Keratinocyte (primary cell): ENCODE measurements around the gene ZNF526. TPM values are rescaled to one million over a fixed set of nuclear protein-coding genes. Genes with fewer than 3 reads are reported as not detected.
"Not testable (repeated sequence)": the region's sequence is repeated elsewhere in the genome, so short reads cannot be mapped to it uniquely, and the experiment has no call there.

Experiments
- DNase-seq: peaks from one replicate; pipeline ENCODE4 v3.0.0-alpha.2; 2011; ENCODE audit warnings: low read depth, missing footprints, low spot score
- FAIRE-seq: peaks from 2 replicates; lab custom pipeline; 2011; peaks lifted over from hg19 to GRCh38; lab: Jason Lieb, UNC
- H2AFZ ChIP-seq: 2 replicates; pipeline ENCODE4 v1.6.0; 2012; ENCODE audit warnings: low read length, control low read depth, inconsistent platforms; ENCODE audit not compliant: control insufficient read depth
- H3K27ac ChIP-seq: 2 replicates; pipeline ENCODE4 v1.5.1; 2011; ENCODE audit warnings: low read length; ENCODE audit not compliant: control insufficient read depth, insufficient read depth
- H3K27me3 ChIP-seq: 3 replicates; pipeline ENCODE4 v1.6.0; 2011; ENCODE audit warnings: low read length; ENCODE audit not compliant: control insufficient read depth, insufficient read depth; ENCODE audit errors: extremely low read depth
- H3K36me3 ChIP-seq, 2 experiments: 2 replicates in 1 of 2; 3 replicates in 1 of 2; pipeline ENCODE4 v1.5.1; 2011; ENCODE audit warnings: low read length in 2 of 2, mild to moderate bottlenecking in 1 of 2; ENCODE audit not compliant: control insufficient read depth in 2 of 2, insufficient read depth in 2 of 2; ENCODE audit errors: extremely low read depth in 1 of 2
- H3K4me1 ChIP-seq: 3 replicates; pipeline ENCODE4 v1.5.1; 2011; ENCODE audit warnings: low read length; ENCODE audit not compliant: control insufficient read depth, insufficient read depth; ENCODE audit errors: extremely low read depth
- H3K4me2 ChIP-seq: 3 replicates; pipeline ENCODE4 v1.6.0; 2011; ENCODE audit warnings: low read depth, low read length; ENCODE audit not compliant: control insufficient read depth, insufficient read depth; ENCODE audit errors: extremely low read depth
- H3K4me3 ChIP-seq, 3 experiments: fragments of 200-600 bp in 1 of 3; sonication (generic) in 1 of 3; 2 replicates in 2 of 3; 3 replicates in 1 of 3; pipeline ENCODE4 v1.5.1; 2011 to 2016; ENCODE audit warnings: low read length in 3 of 3, mild to moderate bottlenecking in 3 of 3, control low read depth in 2 of 3, inconsistent platforms in 1 of 3, low read depth in 1 of 3, mixed read lengths in 1 of 3, mixed run types in 1 of 3, moderate library complexity in 1 of 3; ENCODE audit not compliant: control insufficient read depth in 2 of 3, insufficient read depth in 2 of 3; ENCODE audit errors: extremely low read depth in 1 of 3
- H3K79me2 ChIP-seq: 2 replicates; pipeline ENCODE4 v1.6.0; 2012; ENCODE audit warnings: low read length; ENCODE audit not compliant: control insufficient read depth, insufficient read depth
- H3K9ac ChIP-seq: 3 replicates; pipeline ENCODE4 v1.6.0; 2011; ENCODE audit warnings: low read length; ENCODE audit not compliant: control insufficient read depth, insufficient read depth; ENCODE audit errors: extremely low read depth
- H3K9me1 ChIP-seq: 3 replicates; pipeline ENCODE4 v1.6.0; 2011; ENCODE audit warnings: low read length; ENCODE audit not compliant: control insufficient read depth, insufficient read depth; ENCODE audit errors: extremely low read depth
- H3K9me3 ChIP-seq: 2 replicates; pipeline ENCODE4 v1.5.1; 2012; ENCODE audit warnings: low read depth, low read length; ENCODE audit not compliant: control insufficient read depth
- H4K20me1 ChIP-seq: 3 replicates; pipeline ENCODE4 v1.6.0; 2011; ENCODE audit warnings: low read length; ENCODE audit not compliant: control insufficient read depth, insufficient read depth; ENCODE audit errors: extremely low read depth
- dilution Hi-C: fragments of 300-500 bp; cut with MboI; formaldehyde crosslinking; loops from one replicate; pipeline ENCODE4 v1.7.0; 2020; ENCODE audit warnings: low sequenced_read_pairs; ENCODE audit not compliant: extremely low pct_ligation_motif_present
- polyA plus RNA-seq, 5 experiments: library from polyadenylated mRNA; depleted of rRNA in 3 of 5; stranded (reverse) in 3 of 5; stranded (forward) in 1 of 5; unstranded in 1 of 5; fragments of >200 nt; gene quantifications; 1 replicate in 1 of 5; 2 replicates in 3 of 5; 3 replicates in 1 of 5; pipeline versions ENCODE4 v1.2.1 to v1.2.3, GENCODE V29; 2011 to 2012; ENCODE audit warnings: missing spikeins in 2 of 5, low read depth in 1 of 5, low replicate concordance in 1 of 5
- TF ChIP-seq, protein P1 (sequence below), 3 experiments: IDR thresholded peaks in 1 of 3; conservative IDR thresholded peaks in 1 of 3; optimal IDR thresholded peaks in 1 of 3; 2 replicates in 2 of 3; 3 replicates in 1 of 3; pipeline versions ENCODE3 to v1.5.1; 2011; ENCODE audit warnings: low read length in 3 of 3, mild to moderate bottlenecking in 3 of 3, moderate library complexity in 2 of 3, control low read depth in 1 of 3, inconsistent platforms in 1 of 3; ENCODE audit not compliant: insufficient read depth in 2 of 3; ENCODE audit errors: extremely low read depth in 1 of 3

ZNF526 gene
- polyA plus RNA-seq, 1 donor (not counting 4 experiments of a cell fraction or from before 2014, with no cell fraction given) = 5.4 TPM

- H2AFZ ChIP-seq = no peak overlapping the region
- dilution Hi-C loops = no loop called here
- H3K36me3 ChIP-seq = no peaks in the 10 kb centered on the region
- H3K9me3 ChIP-seq = no peaks in the 10 kb centered on the region
- no peak for FAIRE-seq
- no peak overlapping the region for H3K4me3 ChIP-seq
- TF ChIP-seq, protein P1, sequence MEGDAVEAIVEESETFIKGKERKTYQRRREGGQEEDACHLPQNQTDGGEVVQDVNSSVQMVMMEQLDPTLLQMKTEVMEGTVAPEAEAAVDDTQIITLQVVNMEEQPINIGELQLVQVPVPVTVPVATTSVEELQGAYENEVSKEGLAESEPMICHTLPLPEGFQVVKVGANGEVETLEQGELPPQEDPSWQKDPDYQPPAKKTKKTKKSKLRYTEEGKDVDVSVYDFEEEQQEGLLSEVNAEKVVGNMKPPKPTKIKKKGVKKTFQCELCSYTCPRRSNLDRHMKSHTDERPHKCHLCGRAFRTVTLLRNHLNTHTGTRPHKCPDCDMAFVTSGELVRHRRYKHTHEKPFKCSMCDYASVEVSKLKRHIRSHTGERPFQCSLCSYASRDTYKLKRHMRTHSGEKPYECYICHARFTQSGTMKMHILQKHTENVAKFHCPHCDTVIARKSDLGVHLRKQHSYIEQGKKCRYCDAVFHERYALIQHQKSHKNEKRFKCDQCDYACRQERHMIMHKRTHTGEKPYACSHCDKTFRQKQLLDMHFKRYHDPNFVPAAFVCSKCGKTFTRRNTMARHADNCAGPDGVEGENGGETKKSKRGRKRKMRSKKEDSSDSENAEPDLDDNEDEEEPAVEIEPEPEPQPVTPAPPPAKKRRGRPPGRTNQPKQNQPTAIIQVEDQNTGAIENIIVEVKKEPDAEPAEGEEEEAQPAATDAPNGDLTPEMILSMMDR (optimal IDR thresholded peaks at IDR 0.05 in 1 of 3, IDR thresholded peaks at IDR 0.05 in 1 of 3, conservative IDR thresholded peaks at IDR 0.05 in 1 of 3; ENCODE audit: extremely low read depth in 1 of 3, insufficient read depth in 2 of 3, low read length in 3 of 3) = no peak
- no peaks in the 10 kb centered on the region for H3K79me2 ChIP-seq
- H3K27me3 ChIP-seq = no peaks in the 10 kb centered on the region
- H3K27ac ChIP-seq = no peak overlapping the region
- no peak overlapping the region for H3K9ac ChIP-seq
- no peaks in the 10 kb centered on the region for H4K20me1 ChIP-seq
- no peak for DNase-seq
- H3K4me2 ChIP-seq = no peak overlapping the region
- H3K4me1 ChIP-seq = no peaks in the 10 kb centered on the region
- no peaks in the 10 kb centered on the region for H3K9me1 ChIP-seq
These were observed 41.7 kb downstream of the ZNF526 start for GRCh38 chr19:42261763-42262162.

DNA sequence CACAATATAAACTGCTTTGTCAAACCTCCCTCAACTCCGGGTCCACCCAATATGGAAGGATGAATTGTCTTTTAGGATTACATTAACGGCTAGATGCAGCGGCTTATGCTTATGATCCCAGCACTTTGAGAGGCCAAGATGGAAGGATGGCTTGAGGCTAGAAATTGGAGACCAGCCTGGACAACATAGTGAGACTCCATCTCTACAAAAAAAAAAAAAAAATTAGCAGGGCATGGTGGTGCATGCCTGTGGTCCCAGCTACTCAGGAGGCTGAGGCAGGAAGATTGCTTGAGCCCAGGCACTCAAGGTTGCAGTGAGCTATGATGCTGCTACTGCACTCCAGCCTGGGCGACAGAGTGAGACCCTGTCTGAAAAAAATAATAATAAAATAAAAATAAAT lies 46.0 kb downstream of the ZNF526 start:
- H3K79me2 ChIP-seq, H3K9ac ChIP-seq, H3K9me1 ChIP-seq, DNase-seq, H3K36me3 ChIP-seq, H3K27me3 ChIP-seq, H4K20me1 ChIP-seq, H3K9me3 ChIP-seq, H2AFZ ChIP-seq, H3K4me3 ChIP-seq, H3K4me2 ChIP-seq, dilution Hi-C loops, FAIRE-seq, H3K27ac ChIP-seq: not testable (repeated sequence)
- peaks cover 19% of the 10 kb centered on the region for H3K4me1 ChIP-seq

- H4K20me1 ChIP-seq, H3K27me3 ChIP-seq, H3K9me1 ChIP-seq, FAIRE-seq, DNase-seq, H3K36me3 ChIP-seq, H3K4me3 ChIP-seq, H3K9me3 ChIP-seq, dilution Hi-C loops: not testable (repeated sequence)
- Histone ChIP-seq H2AFZ (peak overlapping the region; percentile 99), H3K4me1 (peaks cover 25% of the 10 kb centered on the region), H3K9ac (peak overlapping the region; percentile 99), H3K4me2 (peak overlapping the region; percentile 99), H3K27ac (peak overlapping the region; percentile 99), H3K79me2 (peaks cover 19% of the 10 kb centered on the region)
These were observed 47.0 kb downstream of the ZNF526 start for GRCh38 chr19:42266928-42267603.
